C4-2B (cell line): Measurements from ENCODE around the gene HOXD12.

Experiments
- CTCF ChIP-seq: fragments of 450-650 bp; conservative IDR thresholded peaks from 2 replicates; pipeline ENCODE4 v1.5.1; 2017; ENCODE audit warnings: mild to moderate bottlenecking
- ZFX ChIP-seq: fragments of 450-650 bp; IDR thresholded peaks from 2 replicates; pipeline ENCODE4 v1.6.1; 2017

DNA sequence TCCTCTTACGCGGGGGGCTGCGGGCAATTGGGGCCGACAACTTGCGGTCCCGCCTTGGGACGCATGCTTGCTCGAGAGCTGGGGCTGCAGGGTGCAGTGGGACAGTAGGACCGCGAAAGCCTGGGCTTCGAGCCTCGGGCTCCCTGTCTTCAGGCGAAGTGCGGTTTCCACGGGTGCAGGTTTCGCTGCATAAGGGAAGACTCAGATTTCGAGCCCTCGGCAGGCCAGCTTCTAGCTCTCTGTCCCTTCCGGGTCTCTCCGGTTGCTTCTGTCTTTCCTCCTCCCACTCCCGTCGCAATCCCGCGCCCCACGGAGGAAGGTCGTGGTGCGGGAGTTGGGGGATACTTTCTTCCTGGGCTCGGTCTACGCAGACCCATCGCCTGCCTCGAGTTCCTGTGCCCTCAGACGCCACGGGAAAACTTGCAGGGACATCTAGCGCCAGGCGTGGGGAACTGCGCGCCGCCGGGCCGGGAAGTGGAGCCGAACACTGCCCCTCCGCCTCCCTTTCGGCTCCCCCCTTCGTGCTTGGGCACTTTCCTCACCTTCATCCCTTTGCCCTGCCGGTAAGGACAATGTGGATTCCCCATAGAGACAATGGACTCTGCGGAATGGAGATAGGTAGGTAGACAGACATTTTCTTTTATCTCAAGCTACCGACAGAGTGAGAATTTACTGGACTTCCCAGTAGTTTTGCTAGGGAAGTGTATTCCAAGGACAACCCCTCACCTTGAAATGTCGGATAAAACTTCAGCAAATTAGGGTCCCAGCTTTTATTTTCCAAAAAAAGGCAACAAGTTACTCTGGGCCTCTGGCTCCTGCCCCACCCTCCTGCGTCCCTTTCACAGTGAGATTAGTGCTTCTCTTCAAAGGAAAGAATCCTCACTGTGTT is 11.3 kb upstream of the HOXD12 start:
- TF ChIP-seq CTCF (peak; percentile 90), ZFX (no peak)
